ENCODE results near the gene ERICH6B. TPM values are rescaled to one million over a fixed set of nuclear protein-coding genes. Genes with fewer than 3 reads are reported as not detected.

Gene ERICH6B
- total and polyA plus RNA-seq, 2 of the 13 experiments (the other 11 are each of a cell fraction or from before 2014, with no cell fraction given), result not detected

- POLR2A ChIA-PET, result no interaction called here
These were observed 44.0 kb upstream of the ERICH6B start for GRCh38 chr13:45659536-45659935.

GRCh38 chr13:45658586-45659235 lies 43.2 kb upstream of the ERICH6B start:
- intact Hi-C loops (cut with micrococcal nuclease; ENCODE audit: unreplicated experiment), result no loop called here
- Histone ChIP-seq H2AFZ (ENCODE audit: low read length) (no peak overlapping the region), H3K36me3 (replicated peaks in 1 of 2; ENCODE audit: control insufficient read depth in 1 of 2, insufficient read depth in 2 of 2, low read length in 2 of 2) (no peaks in the 10 kb centered on the region), H3K4me2 (ENCODE audit: low read depth, low read length) (no peak overlapping the region), H3K9ac (ENCODE audit: insufficient read depth, low read depth, low read length) (no peak overlapping the region), H3K27me3 (ENCODE audit: control insufficient read depth in 1 of 2, insufficient read depth in 2 of 2, low read length in 2 of 2) (no peaks in the 10 kb centered on the region), H3K9me3 (ENCODE audit: low read length) (no peaks in the 10 kb centered on the region), H3K4me3 (replicated peaks in 1 of 3; ENCODE audit: insufficient read depth in 1 of 3, low read depth in 2 of 3, low read length in 3 of 3) (no peak overlapping the region), H4K20me1 (ENCODE audit: insufficient read depth, low read length) (no peaks in the 10 kb centered on the region), H3K79me2 (ENCODE audit: insufficient read depth, low read length) (no peaks in the 10 kb centered on the region), H3K4me1 (ENCODE audit: insufficient read depth, low read length) (no peaks in the 10 kb centered on the region), H3K27ac (ENCODE audit: extremely low read length, insufficient read depth, low read length) (no peak overlapping the region)
- 41% methylated on average over 5 of the region's 5 CpGs for whole genome bisulfite sequencing (ENCODE audit: low lambda C conversion rate)
- no TSS peak for BruUV-seq (replicated peaks)
- CTCF ChIA-PET (ENCODE audit: low intra/inter-chr PET ratio, low total read pairs), result no interaction called here
- POLR2A ChIA-PET, result no interaction called here
- in situ Hi-C loops (cut with HindIII; ENCODE audit: extremely low pct_ligation_motif_present, low pct_unique_long_range_greater_than_20kb), result no loop called here
- FAIRE-seq (no peak), ATAC-seq (no peak), DNase-seq (ENCODE audit: low spot score) (no peak)
- TF ChIP-seq KDM2A (CRISPR knock-in tag; IDR thresholded peaks at IDR 0.05; ENCODE audit: borderline replicate concordance, low read depth), result no peak
- TF ChIP-seq ZNF333 (CRISPR knock-in tag; IDR thresholded peaks at IDR 0.05; ENCODE audit: borderline replicate concordance), result no peak
- no peak for TF ChIP-seq RBM39 (IDR thresholded peaks at IDR 0.05; ENCODE audit: low read depth, low read length, poor library complexity, severe bottlenecking)
- no peak for TF ChIP-seq SMAD1 (CRISPR knock-in tag; IDR thresholded peaks at IDR 0.05; ENCODE audit: borderline replicate concordance, low read depth)
- no peak for TF ChIP-seq ZNF10 (CRISPR knock-in tag; IDR thresholded peaks at IDR 0.05; ENCODE audit: borderline replicate concordance, low read depth)
- no peak for TF ChIP-seq GLMP (CRISPR knock-in tag; IDR thresholded peaks at IDR 0.05; ENCODE audit: borderline replicate concordance)
- no peak for TF ChIP-seq ZNF160 (CRISPR knock-in tag; IDR thresholded peaks at IDR 0.05)
- no peak for TF ChIP-seq ZNF143 (CRISPR knock-in tag; IDR thresholded peaks at IDR 0.05)
- TF ChIP-seq ZNF775 (CRISPR knock-in tag; IDR thresholded peaks at IDR 0.05; ENCODE audit: borderline replicate concordance), result no peak
- TF ChIP-seq DPF2 (CRISPR knock-in tag; IDR thresholded peaks at IDR 0.05; ENCODE audit: borderline replicate concordance, low read depth), result no peak
- no peak for TF ChIP-seq ZFP41 (CRISPR knock-in tag; IDR thresholded peaks at IDR 0.05; ENCODE audit: borderline replicate concordance)
- no peak for TF ChIP-seq MNT (IDR thresholded peaks at IDR 0.05)
- TF ChIP-seq KDM5A (IDR thresholded peaks at IDR 0.05; ENCODE audit: borderline replicate concordance, low read length), result no peak
- no peak for TF ChIP-seq REPIN1 (CRISPR knock-in tag; IDR thresholded peaks at IDR 0.05; ENCODE audit: borderline replicate concordance, low read depth)

More at GRCh38 chr13:45659536-45659935, 44.0 kb upstream of the ERICH6B start:
- Histone ChIP-seq H3K9ac (ENCODE audit: insufficient read depth, low read depth, low read length) (no peak overlapping the region), H4K20me1 (ENCODE audit: insufficient read depth, low read length) (no peaks in the 10 kb centered on the region), H2AFZ (ENCODE audit: low read length) (no peak overlapping the region), H3K36me3 (replicated peaks in 1 of 2; ENCODE audit: control insufficient read depth in 1 of 2, insufficient read depth in 2 of 2, low read length in 2 of 2) (no peaks in the 10 kb centered on the region), H3K4me2 (ENCODE audit: low read depth, low read length) (no peak overlapping the region), H3K27me3 (ENCODE audit: control insufficient read depth in 1 of 2, insufficient read depth in 2 of 2, low read length in 2 of 2) (no peaks in the 10 kb centered on the region), H3K4me1 (ENCODE audit: insufficient read depth, low read length) (no peaks in the 10 kb centered on the region), H3K27ac (ENCODE audit: extremely low read length, insufficient read depth, low read length) (no peak overlapping the region), H3K79me2 (ENCODE audit: insufficient read depth, low read length) (no peaks in the 10 kb centered on the region), H3K4me3 (replicated peaks in 1 of 3; ENCODE audit: insufficient read depth in 1 of 3, low read depth in 2 of 3, low read length in 3 of 3) (no peak overlapping the region), H3K9me3 (ENCODE audit: low read length) (no peaks in the 10 kb centered on the region)
- no peak for ATAC-seq
- FAIRE-seq, result no peak
- in situ Hi-C loops (cut with HindIII; ENCODE audit: extremely low pct_ligation_motif_present, low pct_unique_long_range_greater_than_20kb) (no loop called here), intact Hi-C loops (cut with micrococcal nuclease; ENCODE audit: unreplicated experiment) (no loop called here)
- BruUV-seq (replicated peaks), result no TSS peak
- TF ChIP-seq FOXJ3 (CRISPR knock-in tag; IDR thresholded peaks at IDR 0.05; ENCODE audit: borderline replicate concordance), result no peak
- TF ChIP-seq MAFF (IDR thresholded peaks at IDR 0.05; ENCODE audit: low read depth, low read length), result peak; percentile 96
- TF ChIP-seq MAFK (conservative IDR thresholded peaks at IDR 0.05 in 1 of 2, IDR thresholded peaks at IDR 0.05 in 1 of 2; ENCODE audit: low read length in 2 of 2), result peak; percentile 96 to 98
- WGBS (ENCODE audit: low lambda C conversion rate), result 0% methylated on average over 3 of the region's 3 CpGs
- CTCF ChIA-PET (ENCODE audit: low intra/inter-chr PET ratio, low total read pairs), result no interaction called here
- no peak for DNase-seq (ENCODE audit: low spot score)
